H1 (cell line): ENCODE measurements around the gene PAXX. TPM values are rescaled to one million over a fixed set of nuclear protein-coding genes. Genes with fewer than 3 reads are reported as not detected.
A peak's percentile ranks its signal among the peaks of the same experiment; 100 is the strongest.

Source experiments
- CTCF ChIA-PET: fragments of 300-600 bp; sonication (Branson Sonifier 250); formaldehyde crosslinking; loops from one replicate; lab custom pipeline; 2021; ENCODE audit not compliant: partially characterized antibody; lab: Charles Lee
- POLR2A ChIA-PET: fragments of 300-600 bp; sonication (Branson Sonifier 250); formaldehyde crosslinking; loops from one replicate; lab custom pipeline; 2021; ENCODE audit warnings: inconsistent platforms; ENCODE audit not compliant: partially characterized antibody; lab: Charles Lee
- DNase-seq, 2 experiments: peaks; one replicate each; pipeline versions ENCODE4 v3.0.0 to v3.0.0-alpha.2; 2010 to 2022; ENCODE audit warnings: low spot score in 2 of 2, low read depth in 1 of 2, mixed read lengths in 1 of 2
- FAIRE-seq: peaks from 2 replicates; lab custom pipeline; 2011; peaks lifted over from hg19 to GRCh38; lab: Jason Lieb, UNC
- H2AFZ ChIP-seq: 2 replicates; pipeline ENCODE4 v1.8.1; 2012; ENCODE audit warnings: low read length, inconsistent platforms
- H2AK5ac ChIP-seq: 2 replicates; pipeline ENCODE4 v1.6.1; 2013; ENCODE audit warnings: low read depth, low read length
- H2BK120ac ChIP-seq: replicated peaks from 2 replicates; pipeline ENCODE3; 2013; ENCODE audit warnings: low read depth, low read length, inconsistent platforms
- H2BK12ac ChIP-seq: 2 replicates; pipeline ENCODE4 v1.6.1; 2013; ENCODE audit warnings: low read depth, low read length
- H2BK15ac ChIP-seq: 2 replicates; pipeline ENCODE4 v1.6.1; 2013; ENCODE audit warnings: low read length
- H2BK20ac ChIP-seq: 2 replicates; pipeline ENCODE4 v1.6.1; 2013; ENCODE audit warnings: low read length
- H2BK5ac ChIP-seq: 2 replicates; pipeline ENCODE4 v1.6.1; 2013; ENCODE audit warnings: low read depth, low read length
- H3K14ac ChIP-seq: 2 replicates; pipeline ENCODE4 v1.6.1; 2013; ENCODE audit warnings: inconsistent platforms; ENCODE audit not compliant: insufficient read length
- H3K18ac ChIP-seq: 2 replicates; pipeline ENCODE4 v1.6.1; 2013; ENCODE audit warnings: low read length; ENCODE audit errors: extremely low read depth
- H3K23ac ChIP-seq: 2 replicates; pipeline ENCODE4 v1.6.1; 2013; ENCODE audit warnings: inconsistent platforms; ENCODE audit not compliant: insufficient read length
- H3K23me2 ChIP-seq: 2 replicates; pipeline ENCODE4 v1.6.1; 2013; ENCODE audit warnings: low read depth, low read length
- H3K27ac ChIP-seq: 2 replicates; pipeline ENCODE4 v1.6.1; 2011; ENCODE audit warnings: low read depth, low read length, inconsistent platforms
- H3K27me3 ChIP-seq, 4 experiments: replicated peaks in 1 of 4; 1 replicate in 1 of 4; 2 replicates in 3 of 4; pipeline versions ENCODE4 v1.6.1 to v1.8.1; 2011 to 2013; ENCODE audit warnings: low read length in 3 of 4, mild to moderate bottlenecking in 3 of 4, inconsistent platforms in 2 of 4, mixed read lengths in 2 of 4, moderate library complexity in 1 of 4; ENCODE audit not compliant: control insufficient read depth in 3 of 4, insufficient read depth in 3 of 4; ENCODE audit errors: extremely low read depth in 1 of 4
- H3K36me3 ChIP-seq, 4 experiments: 2 replicates each; pipeline versions ENCODE4 v1.6.1 to v1.8.1; 2011 to 2013; ENCODE audit warnings: mild to moderate bottlenecking in 4 of 4, low read length in 3 of 4, moderate library complexity in 2 of 4, control low read depth in 1 of 4, inconsistent platforms in 1 of 4; ENCODE audit not compliant: insufficient read depth in 4 of 4, control insufficient read depth in 2 of 4
- H3K4ac ChIP-seq: replicated peaks from 2 replicates; pipeline ENCODE3; 2013; ENCODE audit warnings: low read length, low read depth, mixed read lengths, inconsistent platforms; ENCODE audit not compliant: insufficient read length
- H3K4me1 ChIP-seq, 4 experiments: replicated peaks in 1 of 4; 1 replicate in 1 of 4; 2 replicates in 3 of 4; pipeline versions ENCODE4 v1.6.1 to v1.8.1; 2011 to 2013; ENCODE audit warnings: low read length in 3 of 4, inconsistent platforms in 2 of 4, mixed read lengths in 1 of 4; ENCODE audit not compliant: insufficient read depth in 4 of 4, control insufficient read depth in 3 of 4
- H3K4me2 ChIP-seq, 2 experiments: 2 replicates each; pipeline versions ENCODE4 v1.6.1 to v1.8.1; 2011 to 2013; ENCODE audit warnings: low read depth in 2 of 2, low read length in 2 of 2, control low read depth in 1 of 2, inconsistent platforms in 1 of 2, mild to moderate bottlenecking in 1 of 2; ENCODE audit not compliant: insufficient read depth in 1 of 2
- H3K4me3 ChIP-seq, 4 experiments: fragments of 200-600, 300-600 bp in 1 of 4; sonication (generic), shearing (Covaris generic), sonication (Bioruptor Twin) in 1 of 4; 2 replicates each; pipeline versions ENCODE4 v1.5.1 to v1.8.1; 2011 to 2016; ENCODE audit warnings: low read length in 4 of 4, low read depth in 3 of 4, control low read depth in 2 of 4, inconsistent platforms in 2 of 4, mild to moderate bottlenecking in 2 of 4, mixed read lengths in 1 of 4, moderate library complexity in 1 of 4; ENCODE audit not compliant: insufficient read depth in 2 of 4; ENCODE audit errors: extremely low read depth in 1 of 4
- H3K56ac ChIP-seq: replicated peaks from 2 replicates; pipeline ENCODE3; 2013; ENCODE audit warnings: low read depth, mild to moderate bottlenecking, mixed read lengths, low read length, inconsistent platforms; ENCODE audit not compliant: insufficient read length
- H3K79me1 ChIP-seq: 2 replicates; pipeline ENCODE4 v1.6.1; 2013; ENCODE audit warnings: low read depth, low read length, control low read depth
- H3K79me2 ChIP-seq, 2 experiments: 2 replicates each; pipeline versions ENCODE4 v1.6.1 to v1.8.1; 2012 to 2013; ENCODE audit warnings: low read length in 2 of 2, mild to moderate bottlenecking in 2 of 2, inconsistent platforms in 1 of 2; ENCODE audit not compliant: insufficient read depth in 2 of 2, control insufficient read depth in 1 of 2
- H3K9ac ChIP-seq, 4 experiments: replicated peaks in 1 of 4; 1 replicate in 1 of 4; 2 replicates in 3 of 4; pipeline versions ENCODE4 v1.6.1 to v1.8.1; 2011 to 2013; ENCODE audit warnings: low read depth in 3 of 4, low read length in 3 of 4, control low read depth in 2 of 4, mild to moderate bottlenecking in 2 of 4, moderate library complexity in 2 of 4, inconsistent platforms in 1 of 4; ENCODE audit errors: extremely low read depth in 1 of 4
- H3K9me3 ChIP-seq, 2 experiments: 2 replicates each; pipeline versions ENCODE4 v1.6.1 to v1.8.1; 2012 to 2013; ENCODE audit warnings: mild to moderate bottlenecking in 2 of 2, moderate library complexity in 2 of 2, control low read depth in 1 of 2, inconsistent platforms in 1 of 2, low read depth in 1 of 2, low read length in 1 of 2, mixed read lengths in 1 of 2; ENCODE audit not compliant: insufficient read depth in 2 of 2
- H4K20me1 ChIP-seq, 2 experiments: replicated peaks in 1 of 2; 2 replicates each; pipeline versions ENCODE3 to v1.8.1; 2011 to 2013; ENCODE audit warnings: inconsistent platforms in 2 of 2, low read length in 2 of 2, mild to moderate bottlenecking in 1 of 2; ENCODE audit not compliant: insufficient read depth in 2 of 2, control insufficient read depth in 1 of 2
- H4K5ac ChIP-seq: 2 replicates; pipeline ENCODE4 v1.6.1; 2013; ENCODE audit warnings: low read length, low read depth, mixed read lengths, inconsistent platforms; ENCODE audit not compliant: insufficient read length
- H4K8ac ChIP-seq: 2 replicates; pipeline ENCODE4 v1.8.0; 2013; ENCODE audit warnings: mild to moderate bottlenecking, moderate library complexity, low read length, inconsistent platforms; ENCODE audit not compliant: insufficient read depth; ENCODE audit errors: extremely low read depth
- H4K91ac ChIP-seq: replicated peaks from 2 replicates; pipeline ENCODE3; 2013; ENCODE audit warnings: low read length, mixed read lengths, inconsistent platforms; ENCODE audit not compliant: insufficient read length
- CREB1 ChIP-seq: IDR thresholded peaks from 2 replicates; pipeline ENCODE4 v1.6.1; 2012; ENCODE audit warnings: inconsistent platforms
- GTF2F1 ChIP-seq: IDR thresholded peaks from 2 replicates; pipeline ENCODE4 v1.6.1; 2012; ENCODE audit warnings: low read depth, low read length, improper control_type of control experiment, borderline replicate concordance
- POLR2AphosphoS5 ChIP-seq: IDR thresholded peaks from 2 replicates; pipeline ENCODE4 v1.6.1; 2011; ENCODE audit warnings: low read depth, low read length
- WGBS, 2 experiments: shearing (Covaris generic) in 1 of 2; methylation state at CpG; one replicate each; pipeline versions ENCODE4 v1.1.6 to v1.1.7; 2013 to 2015; ENCODE audit warnings: low lambda C conversion rate in 2 of 2, mixed read lengths in 2 of 2, inconsistent platforms in 1 of 2, low coverage in 1 of 2, missing lambda C conversion rate in 1 of 2; ENCODE audit not compliant: insufficient replicate concordance in 2 of 2, insufficient coverage in 1 of 2, insufficient read length in 1 of 2; ENCODE audit errors: extremely low coverage in 1 of 2, missing lambda C conversion rate in 1 of 2; 5-methylcytosine and 5-hydroxymethylcytosine counted together
- polyA plus RNA-seq, 7 experiments: library from polyadenylated mRNA; depleted of rRNA in 3 of 7; stranded (reverse) in 5 of 7; unstranded in 2 of 7; fragments of >200 nt in 5 of 7; fragments of 200-250 nt in 2 of 7; gene quantifications; 1 replicate in 5 of 7; 2 replicates in 1 of 7; 4 replicates in 1 of 7; pipeline versions ENCODE4 v1.2.1 to v1.2.3, GENCODE V29; 2011 to 2013; ENCODE audit warnings: missing spikeins in 2 of 7, mixed read lengths in 2 of 7
- total RNA-seq: library from RNA; stranded (reverse); fragmentation: NEBNext Ultra II Directional; extraction: Animal tissue kit (Norgen Biotek cat#: 25700); gene quantifications from 2 replicates; pipeline ENCODE4 v1.2.1, GENCODE V29; 2021

Gene PAXX
- total and polyA plus RNA-seq, 2 of the 8 experiments (the other 6 are each of a cell fraction or from before 2014, with no cell fraction given): 43.4 to 45.9 TPM

DNA sequence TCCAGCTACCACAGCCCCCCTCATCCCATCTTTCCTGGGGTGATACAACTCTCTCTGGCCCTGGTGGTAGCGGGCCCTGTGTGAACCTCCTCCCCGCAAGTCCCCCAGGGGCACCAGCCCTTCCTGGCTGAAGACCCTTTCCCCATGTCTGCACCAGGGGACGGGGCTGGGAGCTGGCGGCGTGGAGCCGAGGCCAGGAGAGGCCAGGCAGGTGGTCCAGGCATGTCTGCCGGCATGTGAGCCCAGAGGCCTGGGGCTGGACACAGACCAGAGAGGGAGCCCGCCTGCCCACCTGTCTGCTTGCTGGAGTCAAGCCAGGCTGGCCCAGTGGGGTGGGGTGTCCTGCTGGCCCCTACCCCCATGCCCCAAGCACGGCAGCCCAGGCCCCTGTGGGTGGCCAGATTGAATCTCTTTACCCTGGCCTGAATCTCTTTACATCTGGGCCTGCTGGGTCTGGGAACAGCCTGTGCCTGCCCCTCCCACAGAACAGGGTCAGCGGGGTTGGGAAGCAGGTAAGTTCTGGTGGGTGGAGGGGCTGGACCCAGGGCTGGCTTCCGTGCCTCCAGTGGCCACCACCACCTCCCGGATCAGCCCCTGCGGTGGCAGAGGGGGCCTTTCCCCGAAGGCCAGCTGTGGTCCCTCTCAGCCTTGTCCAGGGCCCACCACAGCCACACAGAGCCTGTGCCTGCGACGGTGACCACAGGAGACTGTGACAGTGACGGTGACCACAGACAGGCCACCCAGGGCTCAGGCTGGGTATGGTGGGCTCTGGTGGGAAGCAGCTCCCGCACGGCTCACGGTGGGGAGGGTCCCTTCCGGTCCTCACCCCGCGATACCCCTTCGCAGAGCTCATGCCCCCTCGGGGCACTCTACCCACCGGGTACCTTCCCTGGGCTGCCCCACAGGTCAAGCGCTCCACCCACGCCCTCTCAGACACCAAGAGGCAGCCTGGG lies 33.0 kb upstream of the PAXX start:
- Histone ChIP-seq H4K8ac (0 out of 2 replicates have a peak overlapping the region, but pooled peaks have one; percentile 79), H3K18ac (no peak overlapping the region), H3K56ac (no peak overlapping the region), H3K23ac (no peak overlapping the region), H3K4ac (peak overlapping the region; percentile 38), H3K27ac (no peak overlapping the region; the same call in 1 of the 2 replicates), H3K14ac (no peak overlapping the region), H4K5ac (no peak overlapping the region), H2BK120ac (no peak overlapping the region), H2BK5ac (no peak overlapping the region), H2BK20ac (no peak overlapping the region), H3K79me2 (no peaks in the 10 kb centered on the region), H2AFZ (no peak overlapping the region), H4K20me1 (peaks cover 0 to 6% of the 10 kb centered on the region in 2 experiments), H3K36me3 (no peaks in the 10 kb centered on the region), H3K27me3 (no peaks in the 10 kb centered on the region), H2AK5ac (no peak overlapping the region), H2BK15ac (no peak overlapping the region; the same call in 1 of the 2 replicates), H3K4me2 (no peak overlapping the region), H3K4me1 (peaks cover 0 to 2% (median under 1%) of the 10 kb centered on the region in 4 experiments; a peak in 3 of 7 replicates), H3K79me1 (no peaks in the 10 kb centered on the region; the same call in 1 of the 2 replicates), H3K9me3 (no peaks in the 10 kb centered on the region), H4K91ac (no peak overlapping the region), H3K23me2 (peaks cover 12% of the 10 kb centered on the region; the same call in 1 of the 2 replicates), H3K9ac (no peak overlapping the region), H3K4me3 (no peak overlapping the region), H2BK12ac (no peak overlapping the region)
- DNase-seq: no peak
- no peak for FAIRE-seq
- TF ChIP-seq GTF2F1: no peak
- TF ChIP-seq POLR2AphosphoS5: no peak
- no peak for TF ChIP-seq CREB1
- CTCF ChIA-PET: interaction anchor here (1.2 to 5.6 kb wide), 4 partner anchors 11 to 108 kb away, joined by 4 to 32 read pairs (median 18); partner anchors contain the start of gene PTGDS
- POLR2A ChIA-PET: interaction anchor here (1.1 to 1.2 kb wide), 3 partner anchors 8 to 112 kb away, joined by 3 read pairs; no protein-coding TSS in a partner anchor
- 92% methylated on average over 23 of the region's 28 CpGs; no CpG with 5 or more reads in 1 of the 2 experiments for WGBS, 2 experiments
